COR-L47 (cell line): ENCODE results near the gene GALNT18.
"Not testable (repeated sequence)": the region's sequence is repeated elsewhere in the genome, so short reads cannot be mapped to it uniquely, and the experiment has no call there.

ENCODE experiments used
- DNase-seq: peaks from one replicate; lab custom pipeline; 2025; lab: John Stamatoyannopoulos, UW

The GALNT18 gene

GRCh38 chr11:11384829-11385228 lies 237.0 kb downstream of the GALNT18 start:
- no peak for DNase-seq

GRCh38 chr11:11383995-11384394 lies 237.8 kb downstream of the GALNT18 start:
- no peak for DNase-seq

GRCh38 chr11:11382858-11383532 lies 238.8 kb downstream of the GALNT18 start:
- DNase-seq, result peak; percentile 68

- DNase-seq, result no peak
Measured at GRCh38 chr11:11381471-11382105, 240.2 kb downstream of the GALNT18 start.

- no peak for DNase-seq
Measured at GRCh38 chr11:11380883-11381282, 240.9 kb downstream of the GALNT18 start.

- no peak for DNase-seq
Measured at GRCh38 chr11:11380340-11380739, 241.5 kb downstream of the GALNT18 start.

- no peak for DNase-seq
Measured at GRCh38 chr11:11379661-11380060, 242.1 kb downstream of the GALNT18 start.

GRCh38 chr11:11378184-11378940 lies 243.4 kb downstream of the GALNT18 start:
- no peak for DNase-seq

GRCh38 chr11:11374358-11375148 lies 247.3 kb downstream of the GALNT18 start:
- DNase-seq, result no peak

GRCh38 chr11:11373934-11374333 lies 247.9 kb downstream of the GALNT18 start:
- no peak for DNase-seq

- DNase-seq, result no peak
Measured at GRCh38 chr11:11372461-11372860, 249.3 kb downstream of the GALNT18 start.

GRCh38 chr11:11370962-11371303 lies 250.9 kb downstream of the GALNT18 start:
- DNase-seq, result no peak

GRCh38 chr11:11370255-11370961 lies 251.4 kb downstream of the GALNT18 start:
- DNase-seq, result no peak

GRCh38 chr11:11366793-11367192 lies 255.0 kb downstream of the GALNT18 start:
- DNase-seq, result no peak

- DNase-seq, result no peak
Measured at GRCh38 chr11:11363674-11364073, 258.1 kb downstream of the GALNT18 start.

GRCh38 chr11:11359611-11360010 lies 262.2 kb downstream of the GALNT18 start:
- no peak for DNase-seq

GRCh38 chr11:11356842-11357241 lies 265.0 kb downstream of the GALNT18 start:
- no peak for DNase-seq

- DNase-seq, result not testable (repeated sequence)
Measured at GRCh38 chr11:11352878-11353277, 268.9 kb downstream of the GALNT18 start, which contains the start of gene CSNK2A3. Gene CSNK2A3, minus strand, starts transcription at chr11:11353250. Its CDS starts 131 bp downstream, at chr11:11353119.

GRCh38 chr11:11351851-11352250 lies 270.0 kb downstream of the GALNT18 start:
- DNase-seq, result not testable (repeated sequence)

- DNase-seq, result no peak
Measured at GRCh38 chr11:11351042-11351586, 270.7 kb downstream of the GALNT18 start.

- DNase-seq, result no peak
Measured at GRCh38 chr11:11349870-11350337, 271.9 kb downstream of the GALNT18 start.
